Measurements from ENCODE around the gene FABP2.

DNA sequence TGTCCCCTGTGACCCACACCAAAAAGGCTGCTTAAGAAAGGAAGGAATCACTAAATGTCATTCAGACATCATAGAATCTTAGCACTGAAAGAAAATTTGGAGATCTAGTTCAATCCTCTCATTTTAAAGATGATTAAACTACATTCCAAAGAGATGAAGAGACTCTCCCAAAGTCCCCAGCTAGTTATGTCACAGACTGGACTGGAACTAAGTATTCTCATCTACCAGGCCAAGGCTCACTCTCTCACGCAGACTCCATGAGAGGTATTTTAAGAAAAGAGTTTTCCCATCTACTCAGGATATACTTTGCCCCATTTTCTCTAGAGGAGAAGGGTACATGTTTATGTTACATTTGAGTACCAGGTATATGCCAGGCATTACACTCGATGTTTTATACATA is 6.9 kb downstream of the FABP2 start:
- TF ChIP-seq, protein P1, sequence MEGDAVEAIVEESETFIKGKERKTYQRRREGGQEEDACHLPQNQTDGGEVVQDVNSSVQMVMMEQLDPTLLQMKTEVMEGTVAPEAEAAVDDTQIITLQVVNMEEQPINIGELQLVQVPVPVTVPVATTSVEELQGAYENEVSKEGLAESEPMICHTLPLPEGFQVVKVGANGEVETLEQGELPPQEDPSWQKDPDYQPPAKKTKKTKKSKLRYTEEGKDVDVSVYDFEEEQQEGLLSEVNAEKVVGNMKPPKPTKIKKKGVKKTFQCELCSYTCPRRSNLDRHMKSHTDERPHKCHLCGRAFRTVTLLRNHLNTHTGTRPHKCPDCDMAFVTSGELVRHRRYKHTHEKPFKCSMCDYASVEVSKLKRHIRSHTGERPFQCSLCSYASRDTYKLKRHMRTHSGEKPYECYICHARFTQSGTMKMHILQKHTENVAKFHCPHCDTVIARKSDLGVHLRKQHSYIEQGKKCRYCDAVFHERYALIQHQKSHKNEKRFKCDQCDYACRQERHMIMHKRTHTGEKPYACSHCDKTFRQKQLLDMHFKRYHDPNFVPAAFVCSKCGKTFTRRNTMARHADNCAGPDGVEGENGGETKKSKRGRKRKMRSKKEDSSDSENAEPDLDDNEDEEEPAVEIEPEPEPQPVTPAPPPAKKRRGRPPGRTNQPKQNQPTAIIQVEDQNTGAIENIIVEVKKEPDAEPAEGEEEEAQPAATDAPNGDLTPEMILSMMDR (IDR thresholded peaks at IDR 0.05): no peak
- TF ChIP-seq EZH2 (IDR thresholded peaks at IDR 0.05): no peak

Measured in neural progenitor cell (in vitro differentiated cells).